HEK293 (cell line): Measurements from ENCODE around the gene GNAZ.

Source experiments
- BCL11A ChIP-seq: fragments of 450-650 bp; formaldehyde crosslinking; IDR thresholded peaks from 2 replicates; pipeline ENCODE4 v1.5.1; 2016; ENCODE audit warnings: low read depth, missing biosample characterization, missing genetic modification characterization
- CTCF ChIP-seq: fragments of 450-650 bp; formaldehyde crosslinking; IDR thresholded peaks from 2 replicates; pipeline ENCODE4 v1.5.1; 2016; ENCODE audit warnings: missing biosample characterization, missing genetic modification characterization
- REST ChIP-seq: fragments of 450-650 bp; formaldehyde crosslinking; IDR thresholded peaks from 2 replicates; pipeline ENCODE4 v1.5.1; 2016; ENCODE audit warnings: missing biosample characterization, missing genetic modification characterization
- YY1 ChIP-seq: fragments of 450-650 bp; formaldehyde crosslinking; IDR thresholded peaks from 2 replicates; pipeline ENCODE4 v1.5.1; 2018; ENCODE audit warnings: missing biosample characterization, missing genetic modification characterization
- ZNF549 ChIP-seq: fragments of 450-650 bp; IDR thresholded peaks from 2 replicates; pipeline ENCODE4 v1.5.1; 2018; ENCODE audit warnings: missing biosample characterization, missing genetic modification characterization, mild to moderate bottlenecking, inconsistent platforms, moderate library complexity

- no peak for TF ChIP-seq REST (tag by site-specific recombination)
- no peak for TF ChIP-seq YY1
- TF ChIP-seq ZNF549 (tag by site-specific recombination) = no peak
- TF ChIP-seq CTCF (tag by site-specific recombination) = no peak
- no peak for TF ChIP-seq BCL11A
These were observed 36.0 kb downstream of the GNAZ start for GRCh38 chr22:23106344-23106743.
